AG10803 (cell line): ENCODE data around the gene CLCF1.

Experiments used
- DNase-seq: peaks from one replicate; pipeline ENCODE4 v3.0.0; 2010; ENCODE audit warnings: low read depth
- H3K4me3 ChIP-seq: 2 replicates; pipeline ENCODE4 v1.5.1; 2011; ENCODE audit warnings: mild to moderate bottlenecking, low read length, control low read depth
- CTCF ChIP-seq: conservative IDR thresholded peaks from 2 replicates; pipeline ENCODE4 v1.5.1; 2011; ENCODE audit warnings: mild to moderate bottlenecking, low read length, control low read depth, inconsistent platforms

The CLCF1 gene

GRCh38 chr11:67372993-67373647 lies at the start of gene CLCF1:
Gene CLCF1 (minus strand): TSS chr11:67373598. CDS start chr11:67373539, 59 bp downstream.
- peak; percentile 68 for DNase-seq
- no peak for TF ChIP-seq CTCF

GRCh38 chr11:67422891-67423290 lies 49.5 kb upstream of the CLCF1 start:
- H3K4me3 ChIP-seq: no peak overlapping the region

More at GRCh38 chr11:67372993-67373647, at the start of gene CLCF1:
- H3K4me3 ChIP-seq: peak within 1 kb of the TSS; percentile 73

DNA sequence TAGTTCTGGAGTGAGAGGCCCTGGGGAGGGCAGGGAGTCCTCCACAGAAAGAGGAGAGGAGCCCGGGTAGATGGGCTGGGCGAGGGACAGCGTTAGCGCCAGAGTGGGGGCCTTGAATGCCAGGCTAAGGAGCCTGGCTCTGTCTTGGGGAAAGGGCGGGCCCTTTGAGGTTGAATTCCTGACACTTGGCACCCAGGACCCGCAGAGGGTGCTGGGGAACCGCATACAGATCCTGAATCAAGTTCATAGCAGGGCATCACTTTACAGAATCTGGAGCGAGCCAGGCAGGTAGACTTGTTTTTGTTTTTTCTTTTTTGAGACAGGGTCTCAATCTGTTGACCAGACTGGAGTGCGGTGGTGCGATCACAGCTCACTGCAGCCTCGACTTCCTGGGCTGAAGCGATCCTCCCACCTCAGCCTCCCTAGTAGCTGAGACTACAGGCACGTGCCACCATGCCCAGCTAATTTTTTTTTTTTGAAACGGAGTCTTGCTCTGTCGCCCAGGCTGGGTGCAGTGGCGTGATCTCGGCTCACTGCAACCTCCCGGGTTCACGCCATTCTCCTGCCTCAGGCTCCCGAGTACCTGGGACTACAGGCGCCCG lies 48.1 kb upstream of the CLCF1 start:
- DNase-seq: no peak
- no peak for TF ChIP-seq CTCF
- H3K4me3 ChIP-seq: peak overlapping the region; percentile 46

More at GRCh38 chr11:67422891-67423290, 49.5 kb upstream of the CLCF1 start:
- no peak for TF ChIP-seq CTCF
- DNase-seq: no peak

GRCh38 chr11:67420646-67421429 lies 47.4 kb upstream of the CLCF1 start:
- no peak for TF ChIP-seq CTCF
- peak; percentile 81 for DNase-seq
- H3K4me3 ChIP-seq: peak overlapping the region; percentile 49

DNA sequence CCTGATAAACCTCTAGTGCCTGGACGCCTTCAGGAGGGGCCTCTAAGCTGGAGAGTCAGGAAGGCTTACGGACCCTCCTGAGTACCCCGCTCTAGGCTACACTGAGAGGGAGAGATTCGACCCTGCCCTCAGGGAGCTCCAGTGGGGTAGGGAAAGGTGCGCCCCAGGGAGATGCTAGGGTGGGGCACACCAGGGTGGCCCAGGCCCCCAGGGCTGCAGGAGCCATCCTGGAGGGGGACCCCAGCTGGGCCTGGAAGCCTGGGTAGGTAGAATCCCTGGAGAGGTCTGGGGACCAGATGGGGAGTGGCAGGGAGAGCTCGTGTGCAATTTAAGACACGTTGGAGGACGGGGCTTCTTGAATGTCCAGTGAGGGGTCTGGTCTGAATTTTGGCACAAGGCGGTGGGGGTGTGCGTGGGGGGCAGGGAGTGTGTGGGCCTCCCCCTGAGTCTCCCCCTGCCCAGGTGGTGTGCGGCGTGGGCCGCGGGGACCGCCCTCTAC lies 46.8 kb upstream of the CLCF1 start:
- TF ChIP-seq CTCF: no peak

DNA sequence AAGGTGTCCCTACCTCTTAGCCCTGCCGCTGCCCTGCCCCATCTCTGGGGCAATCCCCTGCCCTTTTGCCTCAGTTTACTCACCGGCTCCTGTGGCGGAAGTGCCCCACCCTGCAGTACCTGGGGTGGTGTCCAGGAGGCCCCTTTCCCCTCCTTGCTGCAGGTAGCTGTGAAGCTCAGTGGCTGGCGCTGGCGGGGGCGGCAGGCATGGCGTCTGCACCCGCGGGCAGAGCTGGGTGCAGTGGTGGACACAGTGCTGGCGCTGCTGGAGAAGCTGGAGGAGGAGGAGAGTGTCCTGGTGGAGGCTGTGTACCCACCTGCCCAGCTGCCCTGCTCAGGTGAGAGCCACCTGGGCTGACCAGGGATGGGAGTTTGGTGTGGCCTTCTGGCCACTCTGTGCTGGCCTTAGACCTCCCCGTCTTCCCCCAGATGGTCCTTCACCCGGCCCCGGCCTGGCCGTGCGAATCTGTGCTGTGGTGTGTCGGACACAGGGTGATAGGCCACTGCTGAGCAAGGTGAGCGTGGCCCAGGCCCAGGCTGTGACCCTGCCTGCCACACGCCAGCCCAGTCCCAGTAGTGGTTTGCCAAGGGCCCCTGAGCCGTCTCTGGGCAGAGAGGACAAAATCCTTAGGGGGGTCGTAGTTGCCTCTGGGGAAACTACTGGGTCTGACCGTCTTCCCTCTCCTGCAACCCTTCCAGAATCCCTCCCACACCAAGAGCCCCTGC lies 46.1 kb upstream of the CLCF1 start:
- H3K4me3 ChIP-seq: no peak overlapping the region
- no peak for TF ChIP-seq CTCF
- DNase-seq: no peak

More for the DNA sequence above, 46.8 kb upstream of the CLCF1 start:
- no peak for DNase-seq
- H3K4me3 ChIP-seq: peak overlapping the region; percentile 49
